Subcutaneous adipose tissue (tissue), 4 donors: Measurements from ENCODE around the gene PTPRN2. TPM values are rescaled to one million over a fixed set of nuclear protein-coding genes. Genes with fewer than 3 reads are reported as not detected.

ENCODE experiments used
- total RNA-seq, 4 donors: library from RNA; depleted of rRNA; stranded (reverse); fragments of >200 nt; gene quantifications; one replicate each; pipeline ENCODE4 v1.1.0, GENCODE V29; 2016
- TF ChIP-seq, protein P1 (sequence below): fragments of 450-650 bp; IDR thresholded peaks from one replicate; pipeline ENCODE4 v1.5.1; 2016; ENCODE audit warnings: low read depth, mild to moderate bottlenecking, control low read depth, antibody characterized with exemption, moderate library complexity

Gene PTPRN2
- total RNA-seq, 4 donors from 2014 or later: 2.0 to 4.6 (median 3.7) TPM

DNA sequence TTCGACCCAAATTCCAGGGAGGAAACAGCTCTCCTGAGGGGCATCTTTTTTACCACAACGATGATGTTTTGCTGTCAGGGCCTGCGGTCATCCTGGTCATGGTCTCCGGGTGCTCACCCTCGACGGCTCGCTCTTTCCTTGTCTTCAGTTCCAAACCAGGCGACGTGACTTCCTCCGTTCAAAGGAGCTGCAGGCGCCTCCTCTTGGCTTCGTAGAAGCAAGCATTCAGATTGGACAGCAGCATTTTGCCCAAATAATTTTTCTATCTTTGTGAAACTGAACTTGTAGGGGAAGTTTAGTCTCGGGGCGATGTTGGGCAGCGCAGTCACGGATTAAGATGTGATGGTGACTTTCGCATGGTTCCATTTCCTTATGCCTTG is 1042.0 kb downstream of the PTPRN2 start:
- TF ChIP-seq, protein P1, sequence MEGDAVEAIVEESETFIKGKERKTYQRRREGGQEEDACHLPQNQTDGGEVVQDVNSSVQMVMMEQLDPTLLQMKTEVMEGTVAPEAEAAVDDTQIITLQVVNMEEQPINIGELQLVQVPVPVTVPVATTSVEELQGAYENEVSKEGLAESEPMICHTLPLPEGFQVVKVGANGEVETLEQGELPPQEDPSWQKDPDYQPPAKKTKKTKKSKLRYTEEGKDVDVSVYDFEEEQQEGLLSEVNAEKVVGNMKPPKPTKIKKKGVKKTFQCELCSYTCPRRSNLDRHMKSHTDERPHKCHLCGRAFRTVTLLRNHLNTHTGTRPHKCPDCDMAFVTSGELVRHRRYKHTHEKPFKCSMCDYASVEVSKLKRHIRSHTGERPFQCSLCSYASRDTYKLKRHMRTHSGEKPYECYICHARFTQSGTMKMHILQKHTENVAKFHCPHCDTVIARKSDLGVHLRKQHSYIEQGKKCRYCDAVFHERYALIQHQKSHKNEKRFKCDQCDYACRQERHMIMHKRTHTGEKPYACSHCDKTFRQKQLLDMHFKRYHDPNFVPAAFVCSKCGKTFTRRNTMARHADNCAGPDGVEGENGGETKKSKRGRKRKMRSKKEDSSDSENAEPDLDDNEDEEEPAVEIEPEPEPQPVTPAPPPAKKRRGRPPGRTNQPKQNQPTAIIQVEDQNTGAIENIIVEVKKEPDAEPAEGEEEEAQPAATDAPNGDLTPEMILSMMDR: no peak

DNA sequence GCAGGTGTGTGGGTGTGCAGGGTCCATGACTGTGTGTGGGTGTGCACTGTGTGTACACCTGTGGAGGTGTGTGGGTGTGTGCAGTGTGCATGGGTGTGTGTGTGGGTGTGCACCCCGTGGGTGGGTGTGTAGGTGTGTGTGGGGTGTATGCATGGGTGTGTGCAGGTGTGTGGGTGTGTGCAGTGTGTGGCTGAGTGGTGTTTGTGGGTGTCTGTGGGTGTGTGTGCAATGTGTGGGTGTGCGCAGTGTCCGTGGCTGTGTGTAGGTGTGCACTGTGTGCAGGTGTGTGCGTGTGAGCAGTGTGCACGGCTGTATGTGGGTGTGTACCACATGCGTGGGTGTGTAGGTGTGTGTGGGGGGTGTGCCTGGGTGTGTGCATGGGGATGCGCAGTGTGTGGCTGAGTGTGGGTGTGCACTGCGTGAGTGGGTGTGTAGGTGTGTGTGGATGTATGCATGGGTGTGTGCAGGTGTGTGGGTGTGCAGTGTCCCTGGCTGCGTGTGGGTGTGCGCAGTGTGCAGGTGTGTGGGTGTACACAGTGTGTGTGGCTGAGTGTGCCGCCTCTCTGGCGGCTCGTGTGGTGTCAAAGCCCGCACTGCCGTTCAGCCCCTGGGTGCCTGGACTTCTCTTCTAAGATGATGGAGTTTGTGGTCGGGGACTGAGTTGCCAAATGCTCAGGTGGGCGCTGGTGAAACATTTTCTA is 1042.5 kb downstream of the PTPRN2 start:
- TF ChIP-seq, protein P1: no peak

DNA sequence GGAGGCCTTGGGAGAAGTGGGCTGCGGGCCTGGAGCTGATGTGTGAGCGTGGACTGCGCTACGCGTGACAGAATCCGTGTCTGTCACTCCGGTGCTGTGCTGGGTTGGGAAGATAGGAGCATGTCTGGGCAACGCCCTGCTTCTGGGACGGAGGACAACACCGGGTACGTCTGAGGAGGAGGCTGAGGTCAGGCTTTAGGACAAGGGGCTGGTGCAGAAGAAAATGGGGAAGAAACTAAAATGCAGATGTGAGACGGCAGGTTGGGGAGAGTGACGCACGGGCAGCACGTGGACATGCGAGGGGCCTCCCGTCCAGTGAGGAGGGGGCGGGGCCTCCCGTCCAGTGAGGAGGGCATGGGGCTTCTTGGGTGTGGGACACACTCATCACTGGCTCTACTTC is 1043.4 kb downstream of the PTPRN2 start:
- TF ChIP-seq, protein P1: no peak

DNA sequence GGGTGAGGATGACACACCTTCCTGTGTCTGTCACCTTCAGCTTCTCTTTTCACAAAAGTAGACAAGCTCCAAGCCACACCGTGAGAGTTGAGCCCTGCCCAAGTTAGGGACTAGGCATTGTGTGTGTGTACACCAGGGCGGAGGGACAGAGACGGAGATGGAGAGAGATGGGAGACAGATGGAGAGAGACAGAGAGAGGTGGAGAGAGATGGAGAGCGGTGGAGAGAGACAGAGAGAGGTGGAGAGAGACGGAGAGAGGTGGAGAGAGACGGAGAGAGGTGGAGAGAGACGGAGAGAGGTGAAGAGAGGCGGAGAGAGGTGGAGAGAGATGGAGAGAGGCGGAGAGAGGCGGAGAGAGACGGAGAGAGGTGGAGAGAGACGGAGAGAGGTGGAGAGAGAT is 1043.8 kb downstream of the PTPRN2 start:
- TF ChIP-seq, protein P1: no peak

DNA sequence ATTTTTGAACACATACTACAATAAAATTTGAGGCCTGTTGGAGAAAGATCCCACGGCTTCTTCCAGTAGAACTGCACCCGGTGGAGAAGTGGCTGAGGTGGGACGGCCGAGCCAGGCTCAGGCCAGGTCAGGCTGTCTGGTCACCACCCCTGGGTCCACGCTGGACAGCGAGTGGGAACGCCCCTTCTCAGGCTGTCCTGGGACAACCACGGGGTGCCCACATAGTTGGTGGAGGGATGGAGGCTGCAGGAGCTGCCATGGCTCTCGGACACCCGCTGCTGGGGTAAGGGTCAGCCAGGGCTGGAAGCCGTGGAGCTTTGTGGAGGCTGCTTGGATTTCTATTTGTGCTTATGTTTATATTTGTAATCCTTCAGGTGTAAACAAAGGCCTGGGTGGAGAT is 1044.3 kb downstream of the PTPRN2 start:
- TF ChIP-seq, protein P1: no peak

DNA sequence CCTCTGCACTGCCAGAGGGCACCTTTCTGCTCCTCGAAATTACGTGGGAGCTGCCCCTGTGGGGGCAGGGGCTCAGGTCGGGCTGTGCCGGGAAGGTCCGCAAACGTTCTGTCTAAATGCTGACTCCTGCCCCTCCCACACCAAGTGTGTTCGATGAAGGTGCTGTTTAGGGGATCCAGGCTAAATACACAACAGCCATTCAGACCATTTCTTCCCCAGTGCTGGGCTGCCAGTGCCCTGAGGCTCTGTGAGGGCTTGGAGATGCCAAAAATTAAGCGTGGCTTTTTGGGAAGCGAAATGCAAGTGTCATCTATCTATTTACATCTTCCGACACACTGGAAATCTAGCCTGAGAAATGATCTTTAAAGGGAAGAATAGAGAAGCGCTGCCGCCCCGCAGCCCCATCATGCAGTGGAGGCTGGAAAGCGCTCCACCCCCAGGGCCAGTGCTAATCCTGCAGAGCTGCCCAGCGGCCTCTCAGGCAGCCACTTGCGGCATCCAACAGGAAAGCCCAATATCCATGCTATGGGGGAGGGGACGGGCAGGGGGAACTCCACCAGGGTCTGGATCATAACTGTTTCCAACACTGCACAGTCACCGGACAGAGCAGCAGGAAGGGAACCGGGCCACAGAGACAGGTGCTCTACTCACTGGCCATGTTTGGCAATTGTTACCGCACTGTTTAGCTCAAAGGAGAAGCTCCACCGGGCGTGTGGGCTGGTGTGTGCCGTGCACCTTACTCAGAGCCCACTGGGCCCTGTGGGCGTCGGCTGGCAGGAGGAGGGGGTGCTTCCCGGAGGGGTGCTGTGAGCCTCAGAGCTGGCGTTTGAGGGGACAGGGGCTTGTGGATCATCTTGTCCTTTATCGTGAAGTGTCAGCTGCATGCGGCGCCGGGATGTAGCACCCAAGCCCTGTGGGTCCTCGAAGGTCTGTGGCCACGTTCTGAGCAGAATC is 1045.3 kb downstream of the PTPRN2 start:
- TF ChIP-seq, protein P1: no peak

DNA sequence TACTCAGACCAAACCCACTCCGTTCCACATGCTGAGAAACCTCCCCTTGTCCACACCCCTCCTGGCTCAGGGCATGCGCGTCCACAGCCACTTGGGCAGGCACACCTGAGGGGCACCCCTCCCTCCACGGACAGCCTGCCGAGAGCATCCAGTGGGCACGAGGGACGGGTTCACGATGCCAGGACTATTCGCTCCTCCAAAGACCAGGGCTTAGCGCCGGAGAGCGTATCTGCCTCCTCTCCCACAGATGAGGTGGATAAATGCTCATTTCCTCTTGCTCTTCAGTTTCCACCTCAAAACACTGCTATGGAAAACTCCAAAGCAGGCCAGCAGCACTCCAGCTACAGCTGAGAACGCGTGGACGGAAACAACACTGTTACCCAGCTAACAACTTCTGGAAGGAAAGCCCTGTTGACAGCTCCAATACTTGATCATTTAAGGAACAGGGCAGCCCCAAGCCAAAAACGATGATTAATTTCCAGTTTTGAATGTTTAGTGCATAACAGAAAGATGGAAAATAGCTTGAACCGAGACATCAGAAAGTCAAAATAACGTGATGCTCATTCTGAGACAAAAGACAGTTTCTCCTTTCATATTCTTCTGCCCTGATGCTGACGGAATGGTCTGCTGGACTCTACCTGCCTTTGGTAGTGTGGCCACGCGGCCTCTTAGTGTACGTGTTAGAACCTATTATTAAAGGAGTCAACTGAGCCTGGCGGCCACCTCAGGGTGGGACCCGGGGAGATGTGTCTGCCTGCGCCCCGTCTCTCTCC is 1046.1 kb downstream of the PTPRN2 start:
- TF ChIP-seq, protein P1: no peak
